Prostate gland (tissue), 2 donors: ENCODE measurements around the gene MTIF2. TPM values are rescaled to one million over a fixed set of nuclear protein-coding genes. Genes with fewer than 3 reads are reported as not detected.
"Not testable (repeated sequence)": the region's sequence is repeated elsewhere in the genome, so short reads cannot be mapped to it uniquely, and the experiment has no call there.

ENCODE experiments used
- DNase-seq: peaks from one replicate; pipeline ENCODE4 v3.0.0-alpha.2; 2019; ENCODE audit warnings: low spot score
- H3K27ac ChIP-seq, 2 donors: fragments of 200-600 bp; sonication (generic); 2 replicates each; pipeline ENCODE4 v1.5.1; 2017 to 2019
- H3K27me3 ChIP-seq: fragments of 200-600 bp; sonication (generic); replicated peaks from 2 replicates; pipeline ENCODE4 v1.5.1; 2019; ENCODE audit not compliant: insufficient read depth
- H3K36me3 ChIP-seq, 2 donors: fragments of 200-600 bp; sonication (generic); 1 replicate in 1 of 2; 2 replicates in 1 of 2; pipeline versions ENCODE4 v1.5.1 to v1.8.1; 2017 to 2019
- H3K4me1 ChIP-seq: fragments of 200-600 bp; sonication (generic); replicated peaks from 2 replicates; pipeline ENCODE4 v1.5.1; 2019
- H3K4me3 ChIP-seq, 2 donors: fragments of 200-600 bp; sonication (generic); 2 replicates each; pipeline ENCODE4 v1.5.1; 2017 to 2019
- H3K9me3 ChIP-seq: fragments of 200-600 bp; sonication (generic); 2 replicates; pipeline ENCODE4 v1.5.1; 2017
- POLR2A ChIP-seq: fragments of 450-650 bp; IDR thresholded peaks from one replicate; pipeline ENCODE4 v1.6.1; 2016; ENCODE audit warnings: antibody characterized with exemption, mild to moderate bottlenecking
- POLR2AphosphoS5 ChIP-seq: sonication (generic); formaldehyde crosslinking; IDR thresholded peaks from one replicate; pipeline ENCODE4 v1.6.1; 2017; ENCODE audit warnings: antibody characterized with exemption
- WGBS: methylation state at CpG from one replicate; pipeline ENCODE4 v1.1.5; 2018; 5-methylcytosine and 5-hydroxymethylcytosine counted together
- intact Hi-C: fragments of 100-400 bp; cut with DNase I; formaldehyde crosslinking; loops from one replicate; pipeline ENCODE4 v1.14.2; 2022
- small RNA-seq, 2 donors: library from RNA; depleted of rRNA; stranded (forward); fragments of <200 nt; gene quantifications; one replicate each; pipeline ENCODE3, GENCODE V24; 2016
- total RNA-seq, 2 donors: library from RNA; depleted of rRNA; stranded (reverse); fragments of >200 nt; gene quantifications; one replicate each; pipeline ENCODE4 v1.1.0, GENCODE V29; 2016
- TF ChIP-seq, protein P1 (sequence below), 4 experiments: fragments of 200-600 bp in 2 of 4; fragments of 450-650 bp in 2 of 4; sonication (generic) in 2 of 4; IDR thresholded peaks; 1 replicate in 3 of 4; 2 replicates in 1 of 4; pipeline ENCODE4 v1.5.1; 2016 to 2019; ENCODE audit warnings: antibody characterized with exemption in 4 of 4, mild to moderate bottlenecking in 2 of 4, moderate library complexity in 2 of 4

Gene MTIF2
- total RNA-seq, 2 donors from 2014 or later, result 23.9 to 25.7 TPM

DNA sequence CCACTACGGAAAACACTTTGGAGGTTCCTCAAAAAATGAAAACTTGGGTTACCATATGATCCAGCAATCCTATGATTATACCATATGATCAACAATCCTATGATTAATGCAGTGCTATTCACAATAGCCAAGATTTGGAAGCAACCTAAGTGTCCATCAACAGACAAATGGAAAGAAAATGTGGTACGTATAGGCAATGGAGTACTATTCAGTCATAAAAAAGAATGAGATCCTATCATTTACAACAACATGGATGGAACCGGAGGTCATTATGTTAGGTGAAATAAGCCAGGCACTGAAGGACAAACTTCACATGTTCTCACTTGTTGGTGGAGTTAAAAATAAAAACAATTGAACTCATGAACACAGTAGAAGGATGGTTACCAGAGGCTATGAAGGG is 64.5 kb downstream of the MTIF2 start:
- H3K9me3 ChIP-seq, result no peaks in the 10 kb centered on the region
- H3K27ac ChIP-seq, result no peak overlapping the region
- H3K36me3 ChIP-seq, result no peaks in the 10 kb centered on the region
- H3K4me3 ChIP-seq, result no peak overlapping the region
- intact Hi-C loops, result no loop called here
- no peaks in the 10 kb centered on the region for H3K4me1 ChIP-seq
- TF ChIP-seq, protein P1, sequence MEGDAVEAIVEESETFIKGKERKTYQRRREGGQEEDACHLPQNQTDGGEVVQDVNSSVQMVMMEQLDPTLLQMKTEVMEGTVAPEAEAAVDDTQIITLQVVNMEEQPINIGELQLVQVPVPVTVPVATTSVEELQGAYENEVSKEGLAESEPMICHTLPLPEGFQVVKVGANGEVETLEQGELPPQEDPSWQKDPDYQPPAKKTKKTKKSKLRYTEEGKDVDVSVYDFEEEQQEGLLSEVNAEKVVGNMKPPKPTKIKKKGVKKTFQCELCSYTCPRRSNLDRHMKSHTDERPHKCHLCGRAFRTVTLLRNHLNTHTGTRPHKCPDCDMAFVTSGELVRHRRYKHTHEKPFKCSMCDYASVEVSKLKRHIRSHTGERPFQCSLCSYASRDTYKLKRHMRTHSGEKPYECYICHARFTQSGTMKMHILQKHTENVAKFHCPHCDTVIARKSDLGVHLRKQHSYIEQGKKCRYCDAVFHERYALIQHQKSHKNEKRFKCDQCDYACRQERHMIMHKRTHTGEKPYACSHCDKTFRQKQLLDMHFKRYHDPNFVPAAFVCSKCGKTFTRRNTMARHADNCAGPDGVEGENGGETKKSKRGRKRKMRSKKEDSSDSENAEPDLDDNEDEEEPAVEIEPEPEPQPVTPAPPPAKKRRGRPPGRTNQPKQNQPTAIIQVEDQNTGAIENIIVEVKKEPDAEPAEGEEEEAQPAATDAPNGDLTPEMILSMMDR (IDR thresholded peaks at IDR 0.05), result no peak
- TF ChIP-seq POLR2A (no peak), POLR2AphosphoS5 (no peak)
- 95% methylated on average over 3 of the region's 3 CpGs for WGBS
- DNase-seq, result no peak
- H3K27me3 ChIP-seq, result no peaks in the 10 kb centered on the region

- H3K9me3 ChIP-seq, result no peaks in the 10 kb centered on the region
- no peaks in the 10 kb centered on the region for H3K36me3 ChIP-seq
- H3K27ac ChIP-seq, result no peak overlapping the region
- DNase-seq, result no peak
- TF ChIP-seq POLR2AphosphoS5 (no peak), POLR2A (no peak)
- TF ChIP-seq, protein P1 (IDR thresholded peaks at IDR 0.05), result no peak
- no peaks in the 10 kb centered on the region for H3K27me3 ChIP-seq
- no peak overlapping the region for H3K4me3 ChIP-seq
- H3K4me1 ChIP-seq, result no peaks in the 10 kb centered on the region
- intact Hi-C loops, result no loop called here
- WGBS, result 94% methylated on average over 1 of the region's 1 CpG
Observed at GRCh38 chr2:55200416-55200815, 68.6 kb downstream of the MTIF2 start.

- no peak overlapping the region for H3K27ac ChIP-seq
- intact Hi-C loops, result no loop called here
- H3K36me3 ChIP-seq, result no peaks in the 10 kb centered on the region
- TF ChIP-seq, protein P1 (IDR thresholded peaks at IDR 0.05), result no peak
- TF ChIP-seq POLR2AphosphoS5, result no peak
- TF ChIP-seq POLR2A, result no peak
- H3K27me3 ChIP-seq, result no peaks in the 10 kb centered on the region
- H3K9me3 ChIP-seq, result no peaks in the 10 kb centered on the region
- 98% methylated on average over 2 of the region's 2 CpGs for WGBS
- no peak for DNase-seq
- no peaks in the 10 kb centered on the region for H3K4me1 ChIP-seq
- H3K4me3 ChIP-seq, result no peak overlapping the region
Observed at GRCh38 chr2:55196526-55196925, 72.5 kb downstream of the MTIF2 start.

DNA sequence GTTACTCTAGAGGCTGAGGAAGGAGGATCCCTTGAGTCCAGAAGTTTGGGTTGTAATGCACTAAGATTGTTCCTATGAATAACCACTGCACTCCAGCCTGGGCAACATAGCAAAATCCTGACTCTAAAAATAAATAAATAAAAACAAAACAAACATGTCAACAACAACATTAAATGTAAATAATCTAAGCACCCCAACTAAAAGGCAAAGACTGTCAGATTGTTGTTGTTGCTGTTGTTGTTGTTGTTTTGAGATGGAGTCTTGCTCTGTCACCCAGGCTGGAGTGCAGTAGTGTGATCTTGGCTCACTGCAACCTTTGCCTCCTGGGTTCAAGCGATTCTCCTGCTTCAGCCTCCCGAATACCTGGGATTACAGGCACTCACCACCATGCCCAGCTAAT is 77.1 kb downstream of the MTIF2 start:
- H3K9me3 ChIP-seq, DNase-seq, H3K27ac ChIP-seq, H3K4me1 ChIP-seq, intact Hi-C loops, H3K4me3 ChIP-seq, H3K36me3 ChIP-seq, H3K27me3 ChIP-seq: not testable (repeated sequence)
- WGBS, result 100% methylated on average over 2 of the region's 2 CpGs

DNA sequence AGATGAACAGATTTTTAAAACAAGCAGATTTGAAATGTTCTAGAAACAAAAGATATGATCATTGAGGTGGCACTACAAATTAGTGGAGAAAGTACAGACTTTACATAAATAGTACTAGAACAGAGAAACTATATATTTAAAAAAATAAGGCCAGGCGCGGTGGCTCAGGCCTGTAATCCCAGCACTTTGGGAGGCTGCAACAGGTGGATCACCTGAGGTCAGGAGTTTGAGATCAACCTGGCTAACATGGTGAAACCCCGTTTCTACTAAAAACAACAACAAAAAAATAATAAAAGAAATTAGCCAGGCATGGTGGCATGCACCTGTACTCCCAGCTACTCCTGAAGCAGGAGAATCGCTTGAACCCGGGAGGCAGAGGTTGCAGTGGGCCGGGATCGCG is 82.2 kb downstream of the MTIF2 start:
- WGBS, result 96% methylated on average over 8 of the region's 8 CpGs
- H3K4me1 ChIP-seq, H3K9me3 ChIP-seq, DNase-seq, H3K27ac ChIP-seq, H3K27me3 ChIP-seq, intact Hi-C loops, H3K4me3 ChIP-seq, H3K36me3 ChIP-seq: not testable (repeated sequence)

Small RNA genes within 50 kb of the gene (small RNA-seq; reads per million reads assigned to genes)
- 0 reads per million in 2 donors for gene RF00019

Other genes with a start within 250 kb of the MTIF2 start
- 100 to 1,000 TPM; 190 to 249 TPM for gene RTN4, start 218.8 kb downstream of the MTIF2 start, total RNA-seq
- gene CLHC1, start 36.9 kb downstream of the MTIF2 start, total RNA-seq, result 10 to 100 TPM in 1 of 2 donors, 1 to 10 TPM in 1; 5.4 to 15.7 TPM
- gene RPS27A, start 36.5 kb downstream of the MTIF2 start, total RNA-seq, result 1,000 to 10,000 TPM in 1 of 2 donors, 100 to 1,000 TPM in 1; 665 to 1,633 TPM
- gene CCDC88A, start 150.6 kb upstream of the MTIF2 start, total RNA-seq, result 10 to 100 TPM; 16.8 to 43.7 TPM